NB4 (cell line): ENCODE results near the gene IMMP2L.

ENCODE experiments used
- DNase-seq: peaks from one replicate; pipeline ENCODE4 v3.0.0; 2010; ENCODE audit warnings: low read depth
- H3K4me3 ChIP-seq: one replicate; pipeline ENCODE4 v1.5.1; 2011; ENCODE audit warnings: mild to moderate bottlenecking, low read depth, low read length, moderate library complexity
- CTCF ChIP-seq: IDR thresholded peaks from one replicate; pipeline ENCODE4 v1.5.1; 2012; ENCODE audit warnings: low read depth, low read length
- MAX ChIP-seq: IDR thresholded peaks from 2 replicates; pipeline ENCODE4 v1.6.1; 2011; ENCODE audit warnings: low read depth, low read length
- MYC ChIP-seq: IDR thresholded peaks from 2 replicates; pipeline ENCODE4 v1.6.1; 2011; ENCODE audit warnings: low read depth, low read length
- POLR2A ChIP-seq: IDR thresholded peaks from 2 replicates; pipeline ENCODE4 v1.6.1; 2011; ENCODE audit warnings: mild to moderate bottlenecking; ENCODE audit not compliant: insufficient read length; ENCODE audit errors: extremely low read depth

IMMP2L gene

GRCh38 chr7:111518264-111518663 is 44.0 kb downstream of the IMMP2L start:
- TF ChIP-seq CTCF (no peak), MYC (no peak), MAX (no peak), POLR2A (no peak)
- no peak overlapping the region for H3K4me3 ChIP-seq
- DNase-seq = no peak

GRCh38 chr7:111517549-111517951 is 44.7 kb downstream of the IMMP2L start:
- H3K4me3 ChIP-seq = no peak overlapping the region
- no peak for DNase-seq
- TF ChIP-seq MYC (no peak), POLR2A (no peak), CTCF (no peak), MAX (no peak)

GRCh38 chr7:111516612-111517011 is 45.7 kb downstream of the IMMP2L start:
- TF ChIP-seq MYC (no peak), CTCF (no peak), MAX (no peak), POLR2A (no peak)
- DNase-seq = no peak
- no peak overlapping the region for H3K4me3 ChIP-seq

- no peak overlapping the region for H3K4me3 ChIP-seq
- TF ChIP-seq CTCF = no peak
- TF ChIP-seq MAX = no peak
- no peak for TF ChIP-seq MYC
- no peak for TF ChIP-seq POLR2A
- no peak for DNase-seq
Measured at GRCh38 chr7:111513566-111513965, 48.7 kb downstream of the IMMP2L start.

GRCh38 chr7:111511845-111512244 is 50.4 kb downstream of the IMMP2L start:
- no peak for DNase-seq
- no peak overlapping the region for H3K4me3 ChIP-seq
- TF ChIP-seq MAX = no peak
- TF ChIP-seq POLR2A = no peak
- no peak for TF ChIP-seq MYC
- no peak for TF ChIP-seq CTCF

- no peak for DNase-seq
- no peak for TF ChIP-seq POLR2A
- no peak for TF ChIP-seq CTCF
- TF ChIP-seq MYC = no peak
- no peak for TF ChIP-seq MAX
- no peak overlapping the region for H3K4me3 ChIP-seq
Measured at GRCh38 chr7:111510584-111511378, 51.5 kb downstream of the IMMP2L start.
